GM18907 (cell line): ENCODE data around the gene SESN2.
A peak's percentile ranks its signal among the peaks of the same experiment; 100 is the strongest.

Source experiments
- ATAC-seq: cut with Tn5 transposase; IDR thresholded peaks from one replicate; pipeline ENCODE4 v1.9.1; 2021; ENCODE audit warnings: mild to moderate bottlenecking, moderate library complexity; ENCODE audit not compliant: unreplicated experiment

The SESN2 gene

GRCh38 chr1:28282426-28283407 is 23.4 kb downstream of the SESN2 start:
- ATAC-seq, result no peak

GRCh38 chr1:28286111-28286510 is 26.8 kb downstream of the SESN2 start:
- no peak for ATAC-seq

GRCh38 chr1:28288487-28288886 is 29.2 kb downstream of the SESN2 start:
- ATAC-seq, result no peak

GRCh38 chr1:28290851-28291250 is 31.5 kb downstream of the SESN2 start:
- no peak for ATAC-seq

GRCh38 chr1:28291711-28292110 is 32.4 kb downstream of the SESN2 start:
- no peak for ATAC-seq

- ATAC-seq, result no peak
Measured at GRCh38 chr1:28295936-28296335, 36.6 kb downstream of the SESN2 start.

GRCh38 chr1:28296401-28297261 is 37.3 kb downstream of the SESN2 start:
- no peak for ATAC-seq

- no peak for ATAC-seq
Measured at GRCh38 chr1:28297826-28298225, 38.5 kb downstream of the SESN2 start.

GRCh38 chr1:28298438-28298837 is 39.1 kb downstream of the SESN2 start:
- ATAC-seq, result no peak

GRCh38 chr1:28301368-28302174 is 42.3 kb downstream of the SESN2 start:
- no peak for ATAC-seq

- ATAC-seq, result no peak
Measured at GRCh38 chr1:28302247-28302646, 42.9 kb downstream of the SESN2 start.

GRCh38 chr1:28306301-28306949 is 47.1 kb downstream of the SESN2 start:
- ATAC-seq, result no peak

- no peak for ATAC-seq
Measured at GRCh38 chr1:28308750-28309149, 49.4 kb downstream of the SESN2 start.

- ATAC-seq, result no peak
Measured at GRCh38 chr1:28309702-28310101, 50.4 kb downstream of the SESN2 start.

- no peak for ATAC-seq
Measured at GRCh38 chr1:28313702-28314546, 54.6 kb downstream of the SESN2 start.

GRCh38 chr1:28314547-28314941 is 55.2 kb downstream of the SESN2 start:
- no peak for ATAC-seq

GRCh38 chr1:28317014-28317413 is 57.7 kb downstream of the SESN2 start:
- ATAC-seq, result no peak

- peak; percentile 67 for ATAC-seq
Measured at GRCh38 chr1:28322194-28322593, 62.9 kb downstream of the SESN2 start.

- no peak for ATAC-seq
Measured at GRCh38 chr1:28323720-28324119, 64.4 kb downstream of the SESN2 start.
